Measurements from ENCODE around the gene CCN6. TPM values are rescaled to one million over a fixed set of nuclear protein-coding genes. Genes with fewer than 3 reads are reported as not detected.

CCN6 gene
- 1.1 and 2.5 TPM in 2 replicates for total RNA-seq (2014; rRNA removed; shearing (Covaris generic))

GRCh38 chr6:112054001-112054400 lies at the start of gene CCN6:
Gene CCN6 (plus strand): TSS chr6:112054104. CDS start chr6:112054358, 254 bp downstream.

DNA sequence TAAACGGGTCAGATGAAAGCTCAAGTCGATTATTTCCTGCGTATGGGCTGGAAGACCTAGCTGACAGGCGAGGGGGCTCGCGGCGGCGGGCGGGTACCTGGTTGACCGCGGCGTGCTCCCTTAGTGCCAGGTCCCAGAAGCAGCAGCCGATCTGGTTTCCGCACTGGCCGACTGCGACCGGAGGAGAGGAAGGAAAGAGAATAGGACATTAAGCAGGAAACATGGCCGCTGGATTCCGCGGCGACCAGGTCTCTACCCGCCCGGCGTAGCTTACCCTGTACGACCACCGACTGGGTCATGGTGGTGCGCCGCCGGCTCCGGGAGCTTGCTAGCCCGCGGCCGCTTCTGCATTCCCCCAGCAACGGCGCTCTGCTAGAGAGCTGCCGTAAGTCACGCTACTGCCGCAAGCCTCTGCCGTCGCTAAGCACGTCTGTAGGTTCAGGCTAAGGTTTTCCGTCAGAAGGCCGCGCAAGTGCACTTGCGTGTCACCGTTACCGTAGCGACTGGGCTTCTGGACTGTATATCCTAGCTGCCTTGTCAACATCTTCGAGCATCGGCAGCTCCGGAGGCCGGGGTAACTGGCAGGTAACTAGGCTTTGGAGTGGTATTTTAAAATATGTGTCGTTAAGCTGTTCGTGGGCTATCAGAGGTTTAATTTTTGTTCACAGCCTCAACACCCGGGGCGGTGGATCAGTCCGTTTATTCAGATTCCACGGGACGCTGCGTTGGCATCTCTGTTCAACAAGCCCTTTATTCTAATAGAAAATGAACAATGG lies 33.4 kb downstream of the CCN6 start, which contains the start of the genes FAM229B and TUBE1:
FAM229B (plus strand) TSS at position 456 of the 776 bp plus-strand sequence. CDS start 11,693 bp downstream, outside the sequence.
TUBE1 (minus strand) TSS at position 347 of the 776 bp plus-strand sequence; CDS start at position 299, 48 bp downstream.

Other genes starting within 250 kb of the CCN6 start
- 68.9 and 74.1 TPM in 2 replicates for gene FYN, start 180.7 kb upstream of the CCN6 start, total RNA-seq (2014; rRNA removed; shearing (Covaris generic))
- 59.2 and 69.4 TPM in 2 replicates for gene TUBE1, start 33.4 kb downstream of the CCN6 start, total RNA-seq (2014; rRNA removed; shearing (Covaris generic))
- 9.2 and 13.4 TPM in 2 replicates for gene FAM229B, start 33.5 kb downstream of the CCN6 start, total RNA-seq (2014; rRNA removed; shearing (Covaris generic))
- gene LAMA4, start 200.5 kb downstream of the CCN6 start, total RNA-seq (2014; rRNA removed; shearing (Covaris generic)) = 108 and 128 TPM in 2 replicates

Data from A375 (cell line).